Measurements from ENCODE around the gene SPACA5B.
"Not testable (repeated sequence)": the region's sequence is repeated elsewhere in the genome, so short reads cannot be mapped to it uniquely, and the experiment has no call there.

The SPACA5B gene

GRCh38 chrX:48130326-48130725 lies at the start of gene SPACA5B:
TSS of gene SPACA5B (plus strand) at chrX:48130626. CDS start at chrX:48130688, 62 bp downstream.
- not testable (repeated sequence) for H3K9ac ChIP-seq (ENCODE audit: low read depth, low read length); H2AFZ ChIP-seq (ENCODE audit: low read depth, low read length); H3K27ac ChIP-seq (ENCODE audit: low read length); H3K27me3 ChIP-seq (ENCODE audit: insufficient read depth, low read length, poor library complexity); H3K4me3 ChIP-seq (ENCODE audit: low read depth in 1 of 2, low read length in 2 of 2); H4K20me1 ChIP-seq (ENCODE audit: insufficient read depth, low read length); H3K9me3 ChIP-seq (ENCODE audit: insufficient read depth, low read length, severe bottlenecking); DNase-seq; H3K79me2 ChIP-seq (ENCODE audit: insufficient read depth, low read length); H3K4me2 ChIP-seq (ENCODE audit: insufficient read depth, low read length); H3K4me1 ChIP-seq (ENCODE audit: insufficient read depth, low read length); ATAC-seq (ENCODE audit: insufficient read depth, low read depth); H3K36me3 ChIP-seq (ENCODE audit: insufficient read depth, low read length)

- DNase-seq (peak; percentile 51), ATAC-seq (ENCODE audit: insufficient read depth, low read depth) (peak; percentile 89)
- H2AFZ ChIP-seq (ENCODE audit: low read depth, low read length): no peak overlapping the region
Observed at GRCh38 chrX:48083212-48083611, 47.2 kb upstream of the SPACA5B start.

GRCh38 chrX:48083706-48084105 lies 46.7 kb upstream of the SPACA5B start:
- no peaks in the 10 kb centered on the region for H3K4me1 ChIP-seq (ENCODE audit: insufficient read depth, low read length)
- no peaks in the 10 kb centered on the region for H3K79me2 ChIP-seq (ENCODE audit: insufficient read depth, low read length)
- no peaks in the 10 kb centered on the region for H4K20me1 ChIP-seq (ENCODE audit: insufficient read depth, low read length)
- TF ChIP-seq EZH2 (IDR thresholded peaks at IDR 0.05; ENCODE audit: borderline replicate concordance, low read depth, low read length, severe bottlenecking) (no peak), CTCF (IDR thresholded peaks at IDR 0.05; ENCODE audit: borderline replicate concordance, extremely low read depth, low read length, poor library complexity, severe bottlenecking) (no peak)
- no peaks in the 10 kb centered on the region for H3K9me3 ChIP-seq (ENCODE audit: insufficient read depth, low read length, severe bottlenecking)
- H3K4me3 ChIP-seq (ENCODE audit: low read depth in 1 of 2, low read length in 2 of 2): no peak overlapping the region
- DNase-seq (no peak), ATAC-seq (ENCODE audit: insufficient read depth, low read depth) (no peak)
- H3K27ac ChIP-seq (ENCODE audit: low read length): no peak overlapping the region
- H3K9ac ChIP-seq (ENCODE audit: low read depth, low read length): no peak overlapping the region
- H3K27me3 ChIP-seq (ENCODE audit: insufficient read depth, low read length, poor library complexity): no peaks in the 10 kb centered on the region
- H2AFZ ChIP-seq (ENCODE audit: low read depth, low read length): no peak overlapping the region
- H3K36me3 ChIP-seq (ENCODE audit: insufficient read depth, low read length): no peaks in the 10 kb centered on the region
- no peak overlapping the region for H3K4me2 ChIP-seq (ENCODE audit: insufficient read depth, low read length)

More at GRCh38 chrX:48083212-48083611, 47.2 kb upstream of the SPACA5B start:
- Histone ChIP-seq H3K27ac (ENCODE audit: low read length) (no peak overlapping the region), H3K79me2 (ENCODE audit: insufficient read depth, low read length) (no peaks in the 10 kb centered on the region), H3K9ac (ENCODE audit: low read depth, low read length) (no peak overlapping the region), H3K27me3 (ENCODE audit: insufficient read depth, low read length, poor library complexity) (no peaks in the 10 kb centered on the region), H3K4me1 (ENCODE audit: insufficient read depth, low read length) (no peaks in the 10 kb centered on the region), H4K20me1 (ENCODE audit: insufficient read depth, low read length) (no peaks in the 10 kb centered on the region), H3K9me3 (ENCODE audit: insufficient read depth, low read length, severe bottlenecking) (no peaks in the 10 kb centered on the region), H3K36me3 (ENCODE audit: insufficient read depth, low read length) (no peaks in the 10 kb centered on the region), H3K4me2 (ENCODE audit: insufficient read depth, low read length) (no peak overlapping the region), H3K4me3 (ENCODE audit: low read depth in 1 of 2, low read length in 2 of 2) (no peak overlapping the region)
- TF ChIP-seq CTCF (IDR thresholded peaks at IDR 0.05; ENCODE audit: borderline replicate concordance, extremely low read depth, low read length, poor library complexity, severe bottlenecking) (peak; percentile 65), EZH2 (IDR thresholded peaks at IDR 0.05; ENCODE audit: borderline replicate concordance, low read depth, low read length, severe bottlenecking) (no peak)

- Histone ChIP-seq H4K20me1 (ENCODE audit: insufficient read depth, low read length) (no peaks in the 10 kb centered on the region), H3K27ac (ENCODE audit: low read length) (no peak overlapping the region), H3K9ac (ENCODE audit: low read depth, low read length) (no peak overlapping the region), H3K36me3 (ENCODE audit: insufficient read depth, low read length) (no peaks in the 10 kb centered on the region), H3K4me3 (ENCODE audit: low read depth in 1 of 2, low read length in 2 of 2) (no peak overlapping the region), H3K4me1 (ENCODE audit: insufficient read depth, low read length) (no peaks in the 10 kb centered on the region), H3K9me3 (ENCODE audit: insufficient read depth, low read length, severe bottlenecking) (no peaks in the 10 kb centered on the region), H3K79me2 (ENCODE audit: insufficient read depth, low read length) (no peaks in the 10 kb centered on the region), H2AFZ (ENCODE audit: low read depth, low read length) (no peak overlapping the region), H3K27me3 (ENCODE audit: insufficient read depth, low read length, poor library complexity) (no peaks in the 10 kb centered on the region), H3K4me2 (ENCODE audit: insufficient read depth, low read length) (no peak overlapping the region)
- DNase-seq: no peak
- TF ChIP-seq CTCF (IDR thresholded peaks at IDR 0.05; ENCODE audit: borderline replicate concordance, extremely low read depth, low read length, poor library complexity, severe bottlenecking) (no peak), EZH2 (IDR thresholded peaks at IDR 0.05; ENCODE audit: borderline replicate concordance, low read depth, low read length, severe bottlenecking) (no peak)
- ATAC-seq (ENCODE audit: insufficient read depth, low read depth): no peak
Observed at GRCh38 chrX:48086082-48086481, 44.3 kb upstream of the SPACA5B start.
